ENCODE results near the gene PTPRS. TPM values are rescaled to one million over a fixed set of nuclear protein-coding genes. Genes with fewer than 3 reads are reported as not detected.

Gene PTPRS
- total and polyA plus RNA-seq, 2 of the 8 experiments (the other 6 are each of a cell fraction or from before 2014, with no cell fraction given) = 96.8 to 223 TPM

DNA sequence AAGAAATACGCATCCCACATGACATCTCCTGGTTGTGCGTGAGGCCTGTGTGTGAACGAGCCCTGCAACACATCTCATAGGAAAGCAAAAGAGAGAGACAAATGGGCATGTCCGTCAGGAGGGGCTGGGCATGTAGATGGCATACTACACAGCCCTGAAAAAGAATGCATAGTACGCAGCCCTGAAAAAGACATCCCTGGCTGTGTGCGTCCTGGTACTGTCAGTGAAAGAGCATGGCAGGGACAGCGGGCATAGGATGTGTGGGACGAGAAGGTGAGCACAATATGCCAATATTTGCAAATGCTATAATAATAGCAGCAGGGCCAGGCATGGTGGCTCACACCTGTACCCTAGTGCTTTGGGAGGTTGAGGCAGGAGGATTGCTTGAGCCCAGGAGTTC lies 28.6 kb downstream of the PTPRS start:
- no peak overlapping the region for H2BK120ac ChIP-seq (replicated peaks; ENCODE audit: low read depth, low read length)
- H3K23ac ChIP-seq (ENCODE audit: insufficient read length) = no peak overlapping the region
- H3K4me3 ChIP-seq (ENCODE audit: extremely low read depth in 1 of 4, insufficient read depth in 2 of 4, low read depth in 3 of 4, low read length in 4 of 4) = no peak overlapping the region
- DNase-seq (ENCODE audit: low read depth in 1 of 2, low spot score in 2 of 2) (no peak), FAIRE-seq (no peak)
- no peak overlapping the region for H3K27ac ChIP-seq (ENCODE audit: low read depth, low read length)
- H4K91ac ChIP-seq (replicated peaks; ENCODE audit: insufficient read length, low read length) = no peak overlapping the region
- ChIA-PET POLR2A (ENCODE audit: partially characterized antibody) (interaction anchor here (0.8 kb wide), 1 partner anchor 15 kb away, joined by 4 read pairs; no protein-coding TSS in a partner anchor), CTCF (ENCODE audit: partially characterized antibody) (interaction anchor here (0.6 to 2.2 kb wide), 3 partner anchors 10 to 15 kb away, joined by 3 to 10 read pairs (median 3); no protein-coding TSS in a partner anchor)
- no peak overlapping the region for H3K18ac ChIP-seq (ENCODE audit: extremely low read depth, low read length)
- no peak overlapping the region for H2BK20ac ChIP-seq (ENCODE audit: low read length)
- no peak overlapping the region for H2BK15ac ChIP-seq (ENCODE audit: low read length)
- no peaks in the 10 kb centered on the region for H3K36me3 ChIP-seq (ENCODE audit: control insufficient read depth in 2 of 4, insufficient read depth in 4 of 4, low read length in 3 of 4)
- peaks cover 26% of the 10 kb centered on the region for H3K79me1 ChIP-seq (ENCODE audit: low read depth, low read length)
- 98% methylated on average over 5 of the region's 8 CpGs; no CpG with 5 or more reads in 1 of the 2 experiments for WGBS, 2 experiments (ENCODE audit: extremely low coverage in 1 of 2, insufficient coverage in 1 of 2, insufficient read length in 1 of 2, insufficient replicate concordance in 2 of 2, low coverage in 1 of 2, low lambda C conversion rate in 2 of 2, missing lambda C conversion rate in 1 of 2)
- no peak overlapping the region for H2AK5ac ChIP-seq (ENCODE audit: low read depth, low read length)
- no peak overlapping the region for H3K4me2 ChIP-seq (ENCODE audit: insufficient read depth in 1 of 2, low read depth in 2 of 2, low read length in 2 of 2)
- no peak overlapping the region for H2BK5ac ChIP-seq (ENCODE audit: low read depth, low read length)
- no peak overlapping the region for H2AFZ ChIP-seq (ENCODE audit: low read length)
- H3K56ac ChIP-seq (replicated peaks; ENCODE audit: insufficient read length, low read depth, low read length) = no peak overlapping the region
- H3K27me3 ChIP-seq (replicated peaks in 1 of 4; ENCODE audit: control insufficient read depth in 3 of 4, extremely low read depth in 1 of 4, insufficient read depth in 3 of 4, low read length in 3 of 4) = no peaks in the 10 kb centered on the region
- no peak overlapping the region for H4K5ac ChIP-seq (ENCODE audit: insufficient read length, low read depth, low read length)
- H3K4me1 ChIP-seq (replicated peaks in 1 of 4; ENCODE audit: control insufficient read depth in 3 of 4, insufficient read depth in 4 of 4, low read length in 3 of 4) = peaks cover 0 to 2% (median 0%) of the 10 kb centered on the region in 4 experiments; a peak in 1 of 7 replicates
- TF ChIP-seq SUZ12 (IDR thresholded peaks at IDR 0.05; ENCODE audit: low read length) (no peak), HDAC2 (IDR thresholded peaks at IDR 0.05; ENCODE audit: borderline replicate concordance in 1 of 2, low read depth in 2 of 2, low read length in 2 of 2) (0 out of 4 replicates have a peak, but pooled peaks of 1 of the 2 experiments have one; percentile 36), CBX8 (IDR thresholded peaks at IDR 0.05; ENCODE audit: borderline replicate concordance, low read depth, low read length) (no peak), KDM1A (IDR thresholded peaks at IDR 0.05; ENCODE audit: borderline replicate concordance, low read length) (peak; percentile 91)
- H3K4ac ChIP-seq (replicated peaks; ENCODE audit: insufficient read length, low read depth, low read length) = no peak overlapping the region
- peaks cover 0 to 46% of the 10 kb centered on the region in 2 experiments; a peak in 2 of 4 replicates for H3K79me2 ChIP-seq (ENCODE audit: control insufficient read depth in 1 of 2, insufficient read depth in 2 of 2, low read length in 2 of 2)
- no peak overlapping the region for H3K9ac ChIP-seq (replicated peaks in 1 of 4; ENCODE audit: extremely low read depth in 1 of 4, low read depth in 3 of 4, low read length in 3 of 4)
- H3K9me3 ChIP-seq (ENCODE audit: insufficient read depth in 2 of 2, low read depth in 1 of 2, low read length in 1 of 2) = 0 out of 4 replicates have a peak, but pooled peaks cover 0 to 2% of the 10 kb centered on the region in 2 experiments
- H3K14ac ChIP-seq (ENCODE audit: insufficient read length) = no peak overlapping the region
- H2BK12ac ChIP-seq (ENCODE audit: low read depth, low read length) = no peak overlapping the region
- no peak overlapping the region for H4K8ac ChIP-seq (ENCODE audit: extremely low read depth, insufficient read depth, low read length)
- peaks cover 28 to 37% of the 10 kb centered on the region in 2 experiments for H4K20me1 ChIP-seq (replicated peaks in 1 of 2; ENCODE audit: control insufficient read depth in 1 of 2, insufficient read depth in 2 of 2, low read length in 2 of 2)
- H3K23me2 ChIP-seq (ENCODE audit: low read depth, low read length) = peaks cover 2% of the 10 kb centered on the region; the same call in 1 of the 2 replicates

Measured in H1 (cell line).